Stomach (tissue), 4 donors: ENCODE results near the gene PLPPR1.

Experiments used
- CTCF ChIP-seq, 7 experiments: fragments of 450-650 bp in 4 of 7; fragments of 200-600 bp in 3 of 7; sonication (generic) in 3 of 7; IDR thresholded peaks; one replicate each; pipeline ENCODE4 v1.5.1; 2016 to 2019; ENCODE audit warnings: antibody characterized with exemption in 7 of 7, control low read depth in 2 of 7, mild to moderate bottlenecking in 1 of 7
- POLR2A ChIP-seq, 4 donors: fragments of 450-650 bp; IDR thresholded peaks; one replicate each; pipeline ENCODE4 v1.6.1; 2016; ENCODE audit warnings: antibody characterized with exemption in 4 of 4, control low read depth in 2 of 4, mild to moderate bottlenecking in 1 of 4, moderate library complexity in 1 of 4
- POLR2AphosphoS5 ChIP-seq, 3 donors: sonication (generic); formaldehyde crosslinking; IDR thresholded peaks; one replicate each; pipeline ENCODE4 v1.6.1; 2016; ENCODE audit warnings: antibody characterized with exemption in 3 of 3

GRCh38 chr9:101027236-101027635 lies 1.3 kb upstream of the PLPPR1 start:
- TF ChIP-seq CTCF (IDR thresholded peaks at IDR 0.05) (no peak), POLR2AphosphoS5 (IDR thresholded peaks at IDR 0.05) (no peak), POLR2A (IDR thresholded peaks at IDR 0.05) (no peak)
